OCI-LY3 (cell line): Measurements from ENCODE around the gene SLC5A10.

ENCODE experiments used
- EZH2phosphoT487 ChIP-seq: fragments of 200-600 bp; shearing (Covaris generic); IDR thresholded peaks from 2 replicates; pipeline ENCODE4 v1.6.1; 2018; ENCODE audit warnings: antibody characterized with exemption, mixed run types, low read depth
- TF ChIP-seq, protein P1 (sequence below): fragments of 200-600, 300-600 bp; sonication (generic); IDR thresholded peaks from 2 replicates; pipeline ENCODE4 v1.5.1; 2014; ENCODE audit warnings: antibody characterized with exemption, low read length, low read depth

DNA sequence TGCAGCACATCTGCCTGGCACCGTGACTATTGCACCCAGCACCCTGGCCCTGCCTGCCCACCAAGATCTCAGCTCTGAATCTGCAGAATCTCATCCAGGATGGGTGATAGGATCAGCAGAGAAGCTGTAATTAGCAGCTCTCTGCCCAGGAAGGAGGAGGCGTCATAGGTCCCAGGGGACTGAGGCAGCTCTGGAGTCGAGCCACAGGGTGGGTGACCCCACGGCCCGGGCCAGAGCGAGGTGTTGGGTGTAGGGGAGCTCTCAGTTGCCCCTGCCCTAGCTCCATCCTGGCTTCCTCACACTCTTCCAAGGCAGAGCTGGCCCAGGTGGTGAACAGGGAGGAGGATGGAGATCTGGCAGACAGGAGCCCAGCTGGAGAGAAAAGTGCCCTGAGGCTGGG, 70.8 kb downstream of the SLC5A10 start:
- TF ChIP-seq, protein P1, sequence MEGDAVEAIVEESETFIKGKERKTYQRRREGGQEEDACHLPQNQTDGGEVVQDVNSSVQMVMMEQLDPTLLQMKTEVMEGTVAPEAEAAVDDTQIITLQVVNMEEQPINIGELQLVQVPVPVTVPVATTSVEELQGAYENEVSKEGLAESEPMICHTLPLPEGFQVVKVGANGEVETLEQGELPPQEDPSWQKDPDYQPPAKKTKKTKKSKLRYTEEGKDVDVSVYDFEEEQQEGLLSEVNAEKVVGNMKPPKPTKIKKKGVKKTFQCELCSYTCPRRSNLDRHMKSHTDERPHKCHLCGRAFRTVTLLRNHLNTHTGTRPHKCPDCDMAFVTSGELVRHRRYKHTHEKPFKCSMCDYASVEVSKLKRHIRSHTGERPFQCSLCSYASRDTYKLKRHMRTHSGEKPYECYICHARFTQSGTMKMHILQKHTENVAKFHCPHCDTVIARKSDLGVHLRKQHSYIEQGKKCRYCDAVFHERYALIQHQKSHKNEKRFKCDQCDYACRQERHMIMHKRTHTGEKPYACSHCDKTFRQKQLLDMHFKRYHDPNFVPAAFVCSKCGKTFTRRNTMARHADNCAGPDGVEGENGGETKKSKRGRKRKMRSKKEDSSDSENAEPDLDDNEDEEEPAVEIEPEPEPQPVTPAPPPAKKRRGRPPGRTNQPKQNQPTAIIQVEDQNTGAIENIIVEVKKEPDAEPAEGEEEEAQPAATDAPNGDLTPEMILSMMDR = no peak
- TF ChIP-seq EZH2phosphoT487 = no peak
